ENCODE measurements around the gene TIGD7.

Gene TIGD7

GRCh38 chr16:3268294-3268693 is 36.9 kb downstream of the TIGD7 start:
- H3K4me3 ChIP-seq (ENCODE audit: low read depth, low read length), result no peak overlapping the region
- TF ChIP-seq CTCF (IDR thresholded peaks at IDR 0.05; ENCODE audit: borderline replicate concordance, insufficient read depth, low read depth, low read length), result no peak

GRCh38 chr16:3266873-3267537 is 38.2 kb downstream of the TIGD7 start:
- peak; percentile 31; the same call in 1 of the 2 replicates for TF ChIP-seq CTCF (IDR thresholded peaks at IDR 0.05; ENCODE audit: borderline replicate concordance, insufficient read depth, low read depth, low read length)
- H3K4me3 ChIP-seq (ENCODE audit: low read depth, low read length), result no peak overlapping the region

GRCh38 chr16:3264137-3265036 is 40.8 kb downstream of the TIGD7 start:
- peak overlapping the region; percentile 72 for H3K4me3 ChIP-seq (ENCODE audit: low read depth, low read length)
- peak; percentile 38; the same call in 1 of the 2 replicates for TF ChIP-seq CTCF (IDR thresholded peaks at IDR 0.05; ENCODE audit: borderline replicate concordance, insufficient read depth, low read depth, low read length)

GRCh38 chr16:3262517-3262916 is 42.7 kb downstream of the TIGD7 start:
- H3K4me3 ChIP-seq (ENCODE audit: low read depth, low read length), result no peak overlapping the region
- no peak for TF ChIP-seq CTCF (IDR thresholded peaks at IDR 0.05; ENCODE audit: borderline replicate concordance, insufficient read depth, low read depth, low read length)

- H3K4me3 ChIP-seq (ENCODE audit: low read depth, low read length), result no peak overlapping the region
- TF ChIP-seq CTCF (IDR thresholded peaks at IDR 0.05; ENCODE audit: borderline replicate concordance, insufficient read depth, low read depth, low read length), result no peak
Observed at GRCh38 chr16:3259836-3260235, 45.4 kb downstream of the TIGD7 start.

GRCh38 chr16:3256866-3257465 is 48.3 kb downstream of the TIGD7 start:
- H3K4me3 ChIP-seq (ENCODE audit: low read depth, low read length), result no peak overlapping the region
- TF ChIP-seq CTCF (IDR thresholded peaks at IDR 0.05; ENCODE audit: borderline replicate concordance, insufficient read depth, low read depth, low read length), result no peak
